ENCODE data around the gene CADM1.

Gene CADM1

GRCh38 chr11:115144014-115144413 is 360.2 kb downstream of the CADM1 start:
- no peak for DNase-seq

- no peak for DNase-seq
Observed at GRCh38 chr11:115141231-115142114, 362.7 kb downstream of the CADM1 start.

DNA sequence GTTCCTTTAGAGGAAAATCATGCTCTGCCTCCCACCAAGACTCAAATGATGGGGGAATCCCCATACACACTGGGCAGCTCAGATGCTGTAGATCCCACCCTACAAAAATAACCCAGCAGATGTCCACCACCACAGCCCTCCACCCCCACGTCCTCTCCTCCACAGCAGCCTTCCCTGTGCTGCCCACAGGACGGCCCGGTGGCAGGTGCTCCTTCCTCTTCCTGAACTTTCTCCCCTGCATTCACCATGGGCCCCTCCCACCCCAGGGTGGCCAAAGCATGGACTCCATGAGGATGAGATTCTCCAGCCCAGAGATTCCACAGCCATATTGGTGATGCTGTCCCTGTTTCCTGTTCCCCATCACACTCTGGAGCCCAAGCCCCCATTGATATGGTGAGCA is 368.3 kb downstream of the CADM1 start:
- DNase-seq: no peak

DNA sequence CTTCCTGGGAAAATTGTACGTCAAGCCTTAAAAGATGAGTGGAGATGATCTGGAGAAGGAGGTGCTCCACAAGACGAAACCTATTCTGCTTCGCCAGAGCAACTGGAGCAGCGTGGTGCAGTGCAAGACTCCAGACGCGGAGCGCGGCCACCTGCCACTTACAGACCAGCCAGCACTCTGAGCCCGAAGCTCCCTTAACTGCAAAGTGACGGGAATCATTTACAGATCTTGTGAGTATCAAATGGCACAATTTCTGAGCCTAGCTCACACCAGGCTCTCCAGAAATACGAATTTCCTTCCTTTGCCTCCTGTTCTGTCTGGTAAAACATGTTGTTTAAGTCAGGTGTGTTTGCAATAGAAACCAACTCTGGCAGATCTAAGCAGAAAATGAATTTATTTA is 369.3 kb downstream of the CADM1 start:
- no peak for DNase-seq

GRCh38 chr11:115133475-115134209 is 370.6 kb downstream of the CADM1 start:
- DNase-seq: no peak

DNA sequence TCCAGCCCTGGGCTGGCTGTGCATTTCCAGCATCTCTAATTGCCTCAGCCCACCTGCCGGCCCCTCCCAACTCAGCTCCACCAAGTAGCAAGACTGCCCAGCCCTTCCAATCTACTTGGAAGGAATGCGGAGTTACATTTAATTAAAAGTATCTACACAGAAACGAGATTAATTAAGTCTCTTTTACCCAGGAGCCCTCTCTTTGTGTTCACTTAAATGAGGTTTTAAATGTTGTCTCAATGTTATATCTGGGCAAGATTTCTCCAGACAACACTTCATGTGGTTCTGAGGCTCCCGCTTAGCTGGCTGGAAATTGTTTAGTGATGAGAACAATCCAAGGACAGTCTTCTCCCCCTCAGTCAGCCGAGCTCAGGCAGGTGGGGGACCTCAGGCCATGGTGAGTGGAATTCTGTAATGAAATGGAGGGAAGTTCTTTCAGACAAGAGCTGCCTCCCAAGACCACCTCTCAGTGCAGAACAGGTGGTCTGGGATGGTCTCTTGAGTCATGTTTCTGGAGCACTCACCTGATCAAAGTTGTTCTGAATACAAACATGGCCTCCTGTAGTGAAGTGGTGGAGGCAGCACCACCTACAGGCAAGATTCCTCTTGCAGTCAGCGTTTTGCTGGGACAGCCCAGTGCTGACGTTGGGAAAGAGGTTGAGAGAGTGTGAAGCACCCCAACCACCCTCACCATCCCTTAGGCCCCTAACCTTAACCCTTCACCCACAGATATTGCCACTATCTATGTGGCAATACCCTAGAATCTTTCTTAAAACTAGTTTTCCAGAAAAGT is 371.6 kb downstream of the CADM1 start:
- no peak for DNase-seq

GRCh38 chr11:115129473-115130289 is 374.5 kb downstream of the CADM1 start:
- DNase-seq: no peak

- no peak for DNase-seq
Observed at GRCh38 chr11:115128226-115128625, 376.0 kb downstream of the CADM1 start.

GRCh38 chr11:115127790-115128189 is 376.4 kb downstream of the CADM1 start:
- DNase-seq: no peak

- no peak for DNase-seq
Observed at GRCh38 chr11:115126515-115127208, 377.6 kb downstream of the CADM1 start.

- no peak for DNase-seq
Observed at GRCh38 chr11:115126092-115126491, 378.1 kb downstream of the CADM1 start.

DNA sequence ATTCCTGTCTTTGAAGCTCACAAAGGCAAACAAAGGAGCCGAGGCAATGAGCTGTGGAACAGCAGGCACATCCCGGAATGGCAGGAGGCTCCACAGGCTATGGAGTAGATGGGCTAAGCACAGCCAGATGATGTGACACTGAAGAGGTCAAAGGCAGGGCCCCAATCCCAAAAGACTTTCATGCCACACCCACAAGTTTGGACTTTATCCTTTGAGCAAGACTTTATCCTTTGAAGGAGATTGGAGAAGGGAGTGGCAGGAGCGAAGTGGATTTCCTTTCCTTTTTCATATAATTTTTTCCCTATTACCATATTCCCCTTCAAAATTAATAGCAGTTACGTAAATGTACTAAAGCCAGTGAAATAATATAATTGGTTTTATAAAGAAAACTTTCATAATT is 379.4 kb downstream of the CADM1 start:
- no peak for DNase-seq

DNA sequence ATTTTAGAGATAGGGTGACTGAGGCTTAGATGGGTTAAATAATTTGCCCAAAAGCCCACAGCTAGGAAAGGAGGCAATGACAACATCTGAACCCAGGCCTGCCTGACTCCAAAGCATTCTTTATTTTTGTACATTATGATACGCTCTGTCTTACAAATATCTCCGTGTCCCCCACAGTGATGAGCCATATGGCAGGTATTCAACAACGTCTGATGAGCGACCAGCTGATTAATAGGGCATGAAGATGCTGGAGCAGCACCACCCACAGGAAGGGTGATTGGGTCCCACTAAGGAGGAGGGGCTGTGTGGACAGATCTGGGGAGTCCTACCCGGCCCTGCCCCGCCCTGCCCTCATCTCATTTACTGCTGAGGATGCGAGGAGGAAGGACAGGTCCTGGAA is 380.6 kb downstream of the CADM1 start:
- no peak for DNase-seq

- no peak for DNase-seq
Observed at GRCh38 chr11:115122274-115122673, 381.9 kb downstream of the CADM1 start.
